Upper lobe of left lung (tissue), 4 donors: ENCODE results near the gene ST7.

ENCODE experiments used
- EP300 ChIP-seq, 4 donors: sonication (generic); formaldehyde crosslinking; IDR thresholded peaks; one replicate each; pipeline ENCODE4 v1.5.1; 2017; ENCODE audit warnings: antibody characterized with exemption in 4 of 4, control low read depth in 2 of 4
- POLR2A ChIP-seq, 4 donors: fragments of 450-650 bp; IDR thresholded peaks; one replicate each; pipeline ENCODE4 v1.5.1; 2016 to 2017; ENCODE audit warnings: antibody characterized with exemption in 4 of 4, mild to moderate bottlenecking in 2 of 4
- TF ChIP-seq, protein P1 (sequence below), 6 experiments: fragments of 450-650 bp in 4 of 6; fragments of 200-600 bp in 2 of 6; sonication (generic) in 2 of 6; IDR thresholded peaks; one replicate each; pipeline ENCODE4 v1.5.1; 2016 to 2019; ENCODE audit warnings: antibody characterized with exemption in 6 of 6

- TF ChIP-seq, protein P1, sequence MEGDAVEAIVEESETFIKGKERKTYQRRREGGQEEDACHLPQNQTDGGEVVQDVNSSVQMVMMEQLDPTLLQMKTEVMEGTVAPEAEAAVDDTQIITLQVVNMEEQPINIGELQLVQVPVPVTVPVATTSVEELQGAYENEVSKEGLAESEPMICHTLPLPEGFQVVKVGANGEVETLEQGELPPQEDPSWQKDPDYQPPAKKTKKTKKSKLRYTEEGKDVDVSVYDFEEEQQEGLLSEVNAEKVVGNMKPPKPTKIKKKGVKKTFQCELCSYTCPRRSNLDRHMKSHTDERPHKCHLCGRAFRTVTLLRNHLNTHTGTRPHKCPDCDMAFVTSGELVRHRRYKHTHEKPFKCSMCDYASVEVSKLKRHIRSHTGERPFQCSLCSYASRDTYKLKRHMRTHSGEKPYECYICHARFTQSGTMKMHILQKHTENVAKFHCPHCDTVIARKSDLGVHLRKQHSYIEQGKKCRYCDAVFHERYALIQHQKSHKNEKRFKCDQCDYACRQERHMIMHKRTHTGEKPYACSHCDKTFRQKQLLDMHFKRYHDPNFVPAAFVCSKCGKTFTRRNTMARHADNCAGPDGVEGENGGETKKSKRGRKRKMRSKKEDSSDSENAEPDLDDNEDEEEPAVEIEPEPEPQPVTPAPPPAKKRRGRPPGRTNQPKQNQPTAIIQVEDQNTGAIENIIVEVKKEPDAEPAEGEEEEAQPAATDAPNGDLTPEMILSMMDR (IDR thresholded peaks at IDR 0.05): no peak
- TF ChIP-seq EP300 (IDR thresholded peaks at IDR 0.05) (no peak), POLR2A (IDR thresholded peaks at IDR 0.05) (no peak)
Measured at GRCh38 chr7:117004899-117005298, 51.6 kb downstream of the ST7 start.
